ENCODE data around the gene OR10X1.

OR10X1 gene, protein sequence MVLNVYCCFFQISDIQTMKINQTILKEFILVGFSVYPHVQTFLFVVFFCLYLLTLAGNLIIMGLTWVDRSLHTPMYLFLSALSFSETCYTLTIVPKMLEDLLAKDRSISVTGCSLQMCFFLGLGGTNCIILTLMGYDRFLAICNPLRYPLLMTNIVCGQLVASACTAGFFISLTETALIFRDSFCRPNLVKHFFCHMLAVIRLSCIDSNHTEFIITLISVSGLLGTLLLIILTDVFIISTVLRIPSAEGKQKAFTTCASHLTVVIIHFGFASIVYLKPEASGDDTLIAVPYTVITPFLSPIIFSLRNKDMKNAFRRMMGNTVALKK

DNA sequence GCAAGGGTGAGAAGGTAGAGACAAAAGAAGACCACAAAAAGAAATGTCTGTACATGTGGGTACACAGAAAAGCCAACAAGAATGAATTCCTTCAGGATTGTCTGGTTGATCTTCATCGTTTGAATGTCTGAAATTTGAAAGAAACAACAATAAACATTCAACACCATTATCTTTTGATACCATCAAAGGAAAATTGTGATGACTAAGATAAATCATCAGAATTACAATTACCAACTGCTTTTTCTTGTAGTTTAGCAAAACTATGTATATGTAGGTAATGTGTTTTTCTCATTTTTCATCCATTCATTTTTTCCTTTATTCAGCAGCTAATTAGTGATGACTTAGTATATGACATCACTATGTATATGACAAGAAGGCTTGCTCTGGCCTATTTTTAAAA is at the start of gene OR10X1:
Gene OR10X1, minus strand, starts transcription at position 167 of the 400 bp plus-strand sequence. Its CDS starts 0 bp downstream, at position 167.
- no peak for DNase-seq (ENCODE audit: low read depth in 2 of 2)

DNA sequence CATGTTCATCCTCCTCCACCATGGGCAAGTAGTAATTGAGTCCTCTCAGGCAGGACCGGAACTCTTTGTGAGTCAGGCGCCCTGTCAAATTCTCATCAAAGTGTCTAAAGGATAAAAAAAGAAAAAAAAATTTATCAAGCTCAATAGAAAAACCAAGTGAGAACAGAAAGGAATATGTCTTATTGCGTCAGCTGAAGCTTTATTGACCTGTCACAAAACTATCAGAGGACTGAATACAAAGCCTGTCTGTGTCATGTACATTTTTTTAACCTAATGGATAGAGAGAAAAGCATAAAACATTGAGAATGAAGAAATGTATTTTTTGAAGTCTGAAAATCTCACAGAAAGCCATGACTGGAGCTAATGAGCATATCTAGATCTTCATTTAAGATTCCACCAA is 34.1 kb upstream of the OR10X1 start:
- DNase-seq (ENCODE audit: low read depth in 2 of 2), result no peak

DNA sequence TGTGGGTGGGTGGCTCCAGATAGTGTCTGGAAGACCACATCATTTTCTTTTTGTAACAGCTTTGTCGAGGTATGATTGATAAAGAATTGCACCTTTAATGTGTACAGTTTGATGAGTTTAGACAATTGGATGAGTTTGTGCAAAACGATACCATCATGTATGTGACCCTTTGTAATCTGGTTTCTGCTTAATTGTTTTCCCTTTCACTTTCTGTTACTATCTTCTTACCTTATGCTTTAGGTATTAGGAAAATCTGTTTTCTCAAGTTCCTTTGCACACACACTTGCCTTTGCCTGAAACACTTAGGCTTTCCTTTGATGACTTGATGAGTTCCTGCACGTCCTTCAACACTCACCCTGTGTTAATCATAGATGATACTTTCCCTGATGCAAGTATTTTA is 32.2 kb upstream of the OR10X1 start:
- no peak for DNase-seq (ENCODE audit: low read depth in 2 of 2)

DNA sequence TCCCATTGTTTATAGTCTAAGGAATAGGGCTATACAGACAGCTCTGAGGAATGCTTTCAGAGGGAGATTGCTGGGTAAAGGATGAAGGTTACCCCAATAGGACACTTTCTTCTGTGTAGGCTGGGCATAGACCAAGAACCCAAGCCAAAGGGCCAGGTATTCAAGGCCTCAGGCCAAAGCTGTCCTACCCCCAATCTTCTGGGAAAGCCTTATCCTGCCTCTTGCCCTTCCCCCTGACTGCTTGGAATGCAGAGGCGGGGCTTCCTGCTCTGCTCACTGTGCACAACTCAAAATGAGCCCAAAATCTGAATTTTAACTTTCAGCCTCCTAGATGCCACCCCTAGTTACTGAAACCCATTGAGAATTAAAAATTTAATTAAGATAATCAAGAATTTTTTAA is 27.6 kb upstream of the OR10X1 start:
- no peak for DNase-seq (ENCODE audit: low read depth in 2 of 2)

DNA sequence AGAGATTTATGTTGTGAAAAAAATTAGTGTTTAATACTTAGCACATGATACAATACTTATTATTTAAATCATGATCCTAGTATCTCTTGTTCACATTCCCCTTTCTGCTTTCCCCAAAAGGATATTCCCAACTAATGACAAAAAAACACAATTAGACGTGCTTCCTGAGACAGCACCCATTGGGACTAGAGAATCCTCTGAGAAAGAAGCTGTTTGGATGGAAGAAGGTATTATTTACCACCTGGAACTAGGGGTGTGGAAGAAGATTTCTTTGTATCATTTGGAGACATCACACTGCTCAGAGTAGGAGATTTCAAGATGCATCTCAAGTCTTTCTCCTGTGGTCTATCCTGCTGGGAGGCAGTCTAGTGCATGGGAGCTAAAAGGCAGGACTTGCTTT is 25.3 kb upstream of the OR10X1 start, which contains the start of gene OR10Z1:
Gene OR10Z1, plus strand, starts transcription at position 301 of the 400 bp plus-strand sequence. CDS start 1,171 bp downstream, outside the sequence.
- DNase-seq (ENCODE audit: low read depth in 2 of 2), result no peak

DNA sequence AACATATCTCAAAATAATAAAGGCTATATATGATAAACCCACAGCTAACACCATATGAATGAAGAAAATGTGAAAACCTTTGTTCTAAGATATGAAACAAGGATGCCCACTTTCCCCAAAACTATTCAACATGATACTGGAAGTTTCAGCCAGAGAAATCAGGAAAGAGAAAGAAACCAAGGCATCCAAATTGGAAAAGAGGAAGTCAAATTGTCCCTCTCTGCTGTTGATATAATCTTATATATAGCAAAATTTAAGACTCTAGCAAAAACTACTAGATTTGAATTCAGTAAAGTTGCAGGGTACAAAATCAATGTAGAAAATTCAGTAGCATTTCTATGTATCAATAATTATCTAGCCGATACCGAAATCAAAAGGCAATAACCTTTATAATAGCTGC is 21.0 kb upstream of the OR10X1 start:
- no peak for DNase-seq (ENCODE audit: low read depth in 2 of 2)

DNA sequence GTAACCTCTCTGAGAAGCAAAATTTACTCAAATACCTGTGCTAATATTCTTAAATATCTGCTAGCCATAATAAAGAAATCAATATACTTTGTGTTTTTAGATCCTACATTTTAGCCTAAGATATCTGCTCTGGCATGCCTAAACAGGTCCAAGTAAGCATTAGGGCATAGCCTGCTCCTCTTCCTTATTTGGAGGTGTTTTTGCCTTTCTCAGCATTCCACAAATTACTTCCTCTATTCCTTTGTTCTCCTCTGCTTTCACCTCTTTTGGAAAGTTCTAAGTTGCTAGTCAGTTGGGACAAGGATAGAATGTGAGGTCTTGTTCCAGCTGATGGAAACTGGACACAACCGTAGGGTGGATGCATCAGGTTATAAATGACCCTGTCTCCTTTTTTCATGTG is 7.2 kb upstream of the OR10X1 start:
- no peak for DNase-seq (ENCODE audit: low read depth in 2 of 2)

DNA sequence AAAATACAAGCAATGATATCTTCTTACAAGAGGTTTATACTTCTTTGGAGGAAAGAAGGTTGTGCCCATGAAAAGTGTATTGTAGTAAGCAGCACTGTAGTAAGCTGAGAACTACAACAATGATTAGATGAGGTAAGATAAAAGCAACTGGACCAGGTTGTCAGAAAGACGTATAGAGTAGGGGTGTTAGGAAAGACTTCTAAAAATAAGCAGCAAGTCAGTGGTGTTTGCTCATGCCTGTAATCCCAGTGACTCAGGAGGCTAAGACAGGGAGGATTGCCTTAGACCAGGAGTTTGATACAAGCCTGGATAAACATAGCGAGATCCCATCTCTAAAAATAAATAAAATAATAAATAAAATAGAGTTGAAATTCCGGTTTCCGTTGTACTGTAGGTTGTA is 4.3 kb upstream of the OR10X1 start:
- no peak for DNase-seq (ENCODE audit: low read depth in 2 of 2)

DNA sequence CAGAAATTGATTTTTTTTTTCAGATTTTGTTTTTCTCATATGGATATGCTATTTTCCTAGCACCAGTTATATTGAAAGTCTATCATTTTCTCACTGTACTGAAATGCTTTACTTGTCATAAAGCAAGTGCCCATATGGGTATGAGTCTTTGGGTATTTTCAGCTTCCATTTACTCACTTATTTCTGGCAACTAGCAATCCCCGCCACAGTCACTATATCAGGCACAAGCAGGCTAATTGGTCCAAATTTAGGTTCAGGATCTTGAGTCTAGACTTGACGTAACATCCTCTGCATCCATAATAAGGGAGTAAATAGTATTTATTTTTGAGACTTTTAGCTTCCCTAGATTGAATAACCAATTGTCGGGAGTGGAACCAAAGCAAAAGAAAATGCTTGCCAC is 2.1 kb downstream of the OR10X1 start:
- DNase-seq (ENCODE audit: low read depth in 2 of 2), result no peak

DNA sequence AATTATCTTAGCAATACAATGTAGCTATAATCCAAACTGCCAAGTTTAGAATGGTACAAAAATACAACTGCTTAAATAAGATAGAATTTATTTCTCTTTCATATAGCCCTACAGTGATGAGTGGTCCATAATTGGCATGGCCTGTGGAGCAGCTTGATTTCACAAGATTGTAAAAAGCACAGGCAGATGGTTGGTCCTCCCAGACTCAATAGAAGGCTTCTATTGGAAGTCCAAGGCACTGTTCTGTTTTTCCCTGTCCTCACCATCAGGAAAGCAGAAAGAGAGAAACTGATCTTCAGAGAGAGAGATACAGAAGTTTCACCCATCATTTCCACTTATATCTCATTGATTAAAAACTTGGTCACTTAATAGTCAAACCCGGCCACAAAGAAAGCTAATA is 7.5 kb downstream of the OR10X1 start:
- no peak for DNase-seq (ENCODE audit: low read depth in 2 of 2)

DNA sequence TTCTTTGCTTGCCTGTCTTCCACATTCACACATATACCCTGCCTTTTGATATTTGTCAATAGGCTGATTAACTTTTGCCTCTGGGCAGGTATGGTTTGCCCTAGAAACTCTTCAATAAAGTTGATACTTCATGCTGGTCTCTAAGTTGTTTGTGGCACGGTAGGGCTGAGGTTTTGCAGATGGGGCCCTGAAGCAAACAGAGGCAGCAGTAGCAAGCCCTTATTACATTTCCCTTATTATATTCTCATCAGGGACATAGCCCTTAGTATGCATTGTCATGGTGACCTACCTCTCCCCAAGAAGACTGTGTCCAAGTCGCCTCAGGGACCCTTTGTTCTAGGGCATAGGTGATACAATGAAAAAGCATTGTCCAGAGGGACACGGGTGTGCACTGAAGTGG is 9.2 kb downstream of the OR10X1 start, which contains the start of gene OR6P1:
Gene OR6P1, minus strand, starts transcription at position 101 of the 400 bp plus-strand sequence. CDS start 6,976 bp downstream, outside the sequence.
- DNase-seq (ENCODE audit: low read depth in 2 of 2), result no peak

DNA sequence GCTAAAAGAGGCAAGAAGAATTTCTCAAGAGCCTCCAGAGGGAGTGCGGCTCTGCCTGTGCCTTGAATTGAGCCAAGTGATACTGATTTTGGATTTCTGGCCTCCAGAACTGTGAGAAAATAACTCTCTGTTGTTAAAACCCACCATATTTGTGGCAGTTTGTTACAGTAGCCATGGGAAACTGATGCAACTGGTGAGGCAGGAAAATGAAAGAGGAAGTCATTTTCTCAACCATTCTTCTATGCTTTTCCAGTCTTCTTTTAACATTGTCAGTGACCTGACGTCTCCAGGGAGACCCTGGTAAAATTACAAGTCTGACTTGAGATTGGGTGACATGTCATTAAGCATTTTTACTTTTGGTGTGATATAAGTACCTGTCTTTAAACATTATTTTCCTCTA is 15.1 kb downstream of the OR10X1 start:
- no peak for DNase-seq (ENCODE audit: low read depth in 2 of 2)

DNA sequence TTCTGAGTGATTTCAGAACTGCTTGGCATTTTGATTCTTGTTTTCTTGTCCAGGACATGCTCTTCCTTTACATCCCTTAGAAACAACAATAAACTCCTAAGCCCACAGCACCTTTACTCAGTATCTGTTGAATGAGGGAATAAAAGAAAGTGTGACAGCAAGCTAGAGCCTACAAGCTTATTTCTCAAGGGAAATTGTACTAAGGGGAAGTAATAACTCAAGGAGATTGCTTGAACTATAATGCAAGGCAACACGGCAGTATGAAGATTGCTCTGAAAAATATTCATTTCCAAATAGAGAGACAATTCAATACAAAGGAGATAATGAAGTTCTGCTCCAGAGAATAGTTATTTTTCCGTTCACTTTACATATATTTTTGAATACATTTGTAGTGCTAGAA is 15.8 kb downstream of the OR10X1 start:
- no peak for DNase-seq (ENCODE audit: low read depth in 2 of 2)

DNA sequence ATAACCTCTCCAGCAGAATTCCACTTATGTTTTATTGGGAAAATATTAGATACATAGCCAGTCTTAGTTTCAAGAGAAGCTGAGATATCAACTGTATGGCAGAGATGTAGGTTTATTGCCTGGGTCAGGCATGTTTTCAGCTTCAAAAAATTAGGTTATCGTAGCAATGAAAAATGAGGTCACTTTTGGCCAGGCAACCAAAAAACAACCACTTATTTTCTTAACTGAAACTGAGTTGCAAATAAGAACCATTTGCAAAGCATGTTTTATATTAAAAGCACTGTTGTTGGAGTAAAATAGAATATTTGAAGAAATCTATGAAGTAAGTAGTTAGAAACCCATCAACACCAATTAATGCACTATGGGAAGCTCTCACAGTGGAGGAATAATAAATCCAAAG is 20.0 kb downstream of the OR10X1 start:
- DNase-seq (ENCODE audit: low read depth in 2 of 2), result no peak

DNA sequence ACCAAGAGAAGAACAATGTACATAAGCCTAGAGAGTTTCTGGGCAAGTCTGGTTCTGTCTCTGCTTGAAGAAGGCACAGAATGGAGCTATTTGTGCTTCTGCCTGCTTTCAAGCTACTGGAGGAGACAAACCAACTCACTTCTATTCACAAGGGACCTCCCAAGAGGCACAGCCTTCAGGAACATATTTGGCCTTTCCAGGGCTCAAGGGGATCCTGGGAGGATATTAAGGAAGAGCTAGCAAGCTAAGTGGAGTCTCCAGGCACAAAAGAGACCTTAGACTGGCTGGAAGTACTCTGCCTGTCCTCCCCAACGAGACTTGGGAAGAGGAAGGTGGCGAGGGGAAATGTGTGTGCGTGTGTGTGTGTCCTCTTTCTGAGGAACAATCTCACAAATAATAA is 25.3 kb downstream of the OR10X1 start, which contains the start of gene OR6Y1:
Gene OR6Y1, minus strand, starts transcription at position 54 of the 400 bp plus-strand sequence. CDS start 6,300 bp downstream, outside the sequence.
- no peak for DNase-seq (ENCODE audit: low read depth in 2 of 2)

DNA sequence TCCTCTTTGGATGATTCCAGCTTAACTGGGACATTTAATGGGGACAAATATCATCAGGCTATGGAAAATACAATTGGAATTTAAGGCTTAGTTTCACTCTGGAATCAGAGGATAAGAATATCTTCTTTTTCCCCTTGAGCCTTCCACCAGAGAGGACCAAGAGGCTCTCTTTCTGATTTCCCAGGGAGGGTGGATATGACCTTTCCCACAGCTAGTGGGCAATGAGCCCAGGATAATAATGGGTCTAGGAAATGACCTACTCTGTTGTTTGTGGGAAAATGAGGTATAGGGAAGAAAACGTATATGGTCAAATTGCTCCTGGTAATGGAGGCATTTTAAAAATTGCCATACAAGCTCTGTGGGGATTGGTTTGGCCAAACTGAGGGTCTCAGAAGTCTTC is 27.4 kb downstream of the OR10X1 start:
- DNase-seq (ENCODE audit: low read depth in 2 of 2), result no peak

DNA sequence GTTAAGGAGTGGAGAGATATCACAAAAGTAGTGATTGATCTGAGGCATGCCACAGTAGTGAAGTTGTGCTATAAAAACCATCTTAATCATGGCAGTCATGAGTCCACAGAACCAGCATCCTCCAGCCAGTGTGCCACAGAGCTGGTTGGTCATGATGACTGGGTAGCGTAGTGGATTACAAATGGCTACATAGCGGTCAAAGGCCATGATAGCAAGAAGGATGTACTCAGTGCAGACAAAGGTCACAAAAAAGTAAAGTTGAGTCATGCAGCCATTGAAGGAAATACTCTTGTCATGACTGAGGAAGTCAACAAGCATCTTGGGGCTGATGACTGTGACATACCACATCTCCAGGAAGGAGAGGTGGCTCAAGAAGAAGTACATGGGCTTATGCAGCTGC is 32.2 kb downstream of the OR10X1 start:
- no peak for DNase-seq (ENCODE audit: low read depth in 2 of 2)

DNA sequence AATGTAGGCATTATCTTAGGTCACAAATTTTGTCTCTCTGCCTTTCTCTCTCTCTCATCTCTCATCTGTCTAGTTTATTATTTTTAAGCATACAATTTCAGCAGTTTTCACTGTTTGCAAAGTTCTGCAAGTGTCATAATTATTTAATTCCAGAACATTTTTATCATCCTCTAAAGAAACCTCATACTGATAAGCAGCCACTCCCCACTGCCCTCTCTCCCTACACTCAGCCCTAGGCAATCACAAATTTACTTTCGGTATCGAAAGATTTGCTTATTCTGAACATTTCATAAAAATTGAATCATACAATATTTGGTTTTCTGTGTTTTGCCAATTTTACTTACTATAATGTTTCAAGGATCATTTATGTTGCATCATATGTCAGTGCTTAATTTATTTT is 42.1 kb downstream of the OR10X1 start:
- no peak for DNase-seq (ENCODE audit: low read depth in 2 of 2)

DNA sequence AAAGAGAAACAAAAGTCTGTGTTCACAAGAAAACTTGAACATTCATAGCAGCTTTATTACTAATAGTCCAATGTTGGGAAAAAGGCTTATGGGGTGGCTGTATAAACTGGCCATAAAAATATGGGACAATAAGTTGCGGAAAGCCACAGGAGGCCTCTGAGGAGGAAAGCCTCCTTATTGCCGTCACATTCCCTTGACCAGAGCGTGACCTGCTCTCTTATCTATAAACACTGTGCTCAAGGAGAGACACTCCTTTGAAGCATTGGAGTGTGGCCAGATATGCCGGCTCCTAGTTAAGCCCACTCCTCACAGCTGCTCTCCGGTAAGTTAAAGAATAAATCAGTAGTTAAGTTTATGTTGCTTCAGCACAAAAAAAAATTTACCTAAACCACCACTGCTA is 45.2 kb downstream of the OR10X1 start:
- no peak for DNase-seq (ENCODE audit: low read depth in 2 of 2)
